GM23248 (cell line): ENCODE data around the gene ACAN. TPM values are rescaled to one million over a fixed set of nuclear protein-coding genes. Genes with fewer than 3 reads are reported as not detected.

Source experiments
- DNase-seq: peaks from one replicate; pipeline ENCODE4 v3.0.0-alpha.2; 2015
- H2AFZ ChIP-seq: fragments of 200-600 bp; sonication (generic); 2 replicates; pipeline ENCODE4 v1.6.1; 2016; ENCODE audit warnings: antibody characterized with exemption
- H3F3A ChIP-seq: fragments of 200-600 bp; sonication (generic); 2 replicates; pipeline ENCODE4 v1.6.1; 2016; ENCODE audit warnings: mild to moderate bottlenecking, antibody characterized with exemption, mixed run types; ENCODE audit not compliant: insufficient read depth
- H3K27ac ChIP-seq: fragments of 200-600 bp; sonication (generic); 2 replicates; pipeline ENCODE4 v1.5.1; 2016; ENCODE audit warnings: mild to moderate bottlenecking
- H3K27me3 ChIP-seq: fragments of 200-600 bp; sonication (generic); replicated peaks from 2 replicates; pipeline ENCODE4 v1.6.1; 2016; ENCODE audit warnings: mild to moderate bottlenecking; ENCODE audit not compliant: insufficient read depth
- H3K36me3 ChIP-seq: fragments of 200-600 bp; sonication (generic); 2 replicates; pipeline ENCODE4 v1.6.1; 2016; ENCODE audit warnings: low read depth, mild to moderate bottlenecking
- H3K4me1 ChIP-seq: fragments of 200-600 bp; sonication (generic); 2 replicates; pipeline ENCODE4 v1.6.1; 2016; ENCODE audit warnings: mild to moderate bottlenecking; ENCODE audit not compliant: insufficient read depth
- H3K4me2 ChIP-seq: fragments of 200-600 bp; sonication (generic); one replicate; pipeline ENCODE4 v1.6.1; 2016; ENCODE audit warnings: mild to moderate bottlenecking; ENCODE audit not compliant: unreplicated experiment
- H3K4me3 ChIP-seq: fragments of 200-600 bp; sonication (generic); 2 replicates; pipeline ENCODE4 v1.5.1; 2016; ENCODE audit warnings: mild to moderate bottlenecking
- H3K79me2 ChIP-seq: fragments of 200-600 bp; sonication (generic); 2 replicates; pipeline ENCODE4 v1.6.1; 2016; ENCODE audit warnings: mild to moderate bottlenecking; ENCODE audit not compliant: insufficient read depth
- H3K9ac ChIP-seq: fragments of 200-600 bp; sonication (generic); 2 replicates; pipeline ENCODE4 v1.6.1; 2016; ENCODE audit warnings: mild to moderate bottlenecking
- H3K9me2 ChIP-seq: fragments of 200-600 bp; sonication (generic); 2 replicates; pipeline ENCODE4 v1.6.1; 2016; ENCODE audit warnings: mixed run types, mild to moderate bottlenecking, moderate library complexity; ENCODE audit not compliant: insufficient read depth
- H3K9me3 ChIP-seq: fragments of 200-600 bp; sonication (generic); one replicate; pipeline ENCODE4 v1.6.1; 2017; ENCODE audit warnings: low read depth
- H4K20me1 ChIP-seq: fragments of 200-600 bp; sonication (generic); 2 replicates; pipeline ENCODE4 v1.6.0; 2016; ENCODE audit not compliant: insufficient read depth
- EZH2 ChIP-seq: fragments of 200-600 bp; sonication (generic); IDR thresholded peaks from 2 replicates; pipeline ENCODE4 v1.6.1; 2018; ENCODE audit warnings: antibody characterized with exemption, mild to moderate bottlenecking; ENCODE audit not compliant: insufficient read depth, poor library complexity, severe bottlenecking
- EZH2phosphoT487 ChIP-seq: fragments of 200-600 bp; sonication (generic); IDR thresholded peaks from 2 replicates; pipeline ENCODE4 v1.6.1; 2018; ENCODE audit warnings: antibody characterized with exemption, moderate library complexity, mild to moderate bottlenecking, low read depth; ENCODE audit not compliant: insufficient read depth
- WGBS, 2 experiments: methylation state at CpG; one replicate each; pipeline ENCODE4 v1.1.6; 2015 to 2017; ENCODE audit warnings: low lambda C conversion rate in 2 of 2, low coverage in 1 of 2; ENCODE audit errors: missing lambda C conversion rate in 2 of 2; 5-methylcytosine and 5-hydroxymethylcytosine counted together
- in situ Hi-C: fragments of 300-500 bp; cut with MboI; formaldehyde crosslinking; loops from 2 replicates; pipeline ENCODE4 v1.15.0; 2020
- polyA plus RNA-seq: library from polyadenylated mRNA; unstranded; fragments of >200 nt; fragmentation: Nextera tagmentation; extraction: Ambion mirVana; gene quantifications from 2 replicates; pipeline ENCODE4 v1.2.1, GENCODE V29; 2016
- total RNA-seq: library from RNA; depleted of rRNA; stranded (reverse); fragments of >200 nt; shearing (Covaris generic); gene quantifications from 2 replicates; pipeline ENCODE4 v1.2.3, GENCODE V29; 2014

The ACAN gene
- total and polyA plus RNA-seq, 2 experiments from 2014 or later = not detected

DNA sequence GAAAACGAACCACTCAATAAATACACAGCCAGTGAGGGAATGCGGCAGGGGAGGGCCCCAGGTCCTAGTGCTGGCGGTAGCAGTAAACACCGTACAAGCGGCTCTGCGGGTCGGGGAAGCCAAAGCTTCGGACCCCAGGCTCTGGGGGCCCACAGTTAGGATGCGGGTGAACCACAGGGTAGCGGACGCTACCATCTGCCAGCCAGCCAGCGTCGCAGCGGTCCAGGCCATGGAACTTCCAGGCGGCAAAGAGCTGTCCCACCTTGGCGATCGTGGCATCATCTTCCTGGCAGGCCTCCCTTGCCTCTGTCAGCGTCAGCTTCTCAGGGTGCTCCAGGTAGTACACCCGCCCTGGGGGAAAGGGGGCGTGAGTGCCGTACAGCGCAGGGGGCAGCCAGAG is 74.7 kb downstream of the ACAN start:
- Histone ChIP-seq H3F3A (no peaks in the 10 kb centered on the region), H3K4me2 (no peak overlapping the region), H3K9ac (no peak overlapping the region), H4K20me1 (no peaks in the 10 kb centered on the region), H3K9me2 (no peaks in the 10 kb centered on the region), H3K79me2 (no peaks in the 10 kb centered on the region), H3K36me3 (no peaks in the 10 kb centered on the region), H3K9me3 (no peaks in the 10 kb centered on the region), H3K27me3 (no peaks in the 10 kb centered on the region; the same call in 1 of the 2 replicates), H3K4me1 (peaks cover 6% of the 10 kb centered on the region; the same call in 1 of the 2 replicates), H3K4me3 (no peak overlapping the region), H2AFZ (no peak overlapping the region), H3K27ac (no peak overlapping the region)
- no peak for TF ChIP-seq EZH2
- no peak for TF ChIP-seq EZH2phosphoT487
- no peak for DNase-seq
- in situ Hi-C loops = no loop called here
- 81 to 86% methylated on average over 21 to 22 of the region's 22 CpGs for WGBS, 2 experiments

GRCh38 chr15:88878720-88879184 is 75.5 kb downstream of the ACAN start:
- Histone ChIP-seq H3K4me3 (no peak overlapping the region), H3K9me2 (no peaks in the 10 kb centered on the region), H3K9ac (no peak overlapping the region), H3K36me3 (no peaks in the 10 kb centered on the region), H3K79me2 (no peaks in the 10 kb centered on the region), H3K27me3 (no peaks in the 10 kb centered on the region; the same call in 1 of the 2 replicates), H3K4me2 (no peak overlapping the region), H3K9me3 (no peaks in the 10 kb centered on the region), H3K4me1 (peaks cover 9% of the 10 kb centered on the region; the same call in 1 of the 2 replicates), H3K27ac (no peak overlapping the region), H4K20me1 (no peaks in the 10 kb centered on the region), H2AFZ (no peak overlapping the region), H3F3A (no peaks in the 10 kb centered on the region)
- in situ Hi-C loops = no loop called here
- DNase-seq = peak; percentile 70
- WGBS, 2 experiments = 72 to 78% methylated on average over 18 of the region's 18 CpGs
- TF ChIP-seq EZH2 (no peak), EZH2phosphoT487 (no peak)

DNA sequence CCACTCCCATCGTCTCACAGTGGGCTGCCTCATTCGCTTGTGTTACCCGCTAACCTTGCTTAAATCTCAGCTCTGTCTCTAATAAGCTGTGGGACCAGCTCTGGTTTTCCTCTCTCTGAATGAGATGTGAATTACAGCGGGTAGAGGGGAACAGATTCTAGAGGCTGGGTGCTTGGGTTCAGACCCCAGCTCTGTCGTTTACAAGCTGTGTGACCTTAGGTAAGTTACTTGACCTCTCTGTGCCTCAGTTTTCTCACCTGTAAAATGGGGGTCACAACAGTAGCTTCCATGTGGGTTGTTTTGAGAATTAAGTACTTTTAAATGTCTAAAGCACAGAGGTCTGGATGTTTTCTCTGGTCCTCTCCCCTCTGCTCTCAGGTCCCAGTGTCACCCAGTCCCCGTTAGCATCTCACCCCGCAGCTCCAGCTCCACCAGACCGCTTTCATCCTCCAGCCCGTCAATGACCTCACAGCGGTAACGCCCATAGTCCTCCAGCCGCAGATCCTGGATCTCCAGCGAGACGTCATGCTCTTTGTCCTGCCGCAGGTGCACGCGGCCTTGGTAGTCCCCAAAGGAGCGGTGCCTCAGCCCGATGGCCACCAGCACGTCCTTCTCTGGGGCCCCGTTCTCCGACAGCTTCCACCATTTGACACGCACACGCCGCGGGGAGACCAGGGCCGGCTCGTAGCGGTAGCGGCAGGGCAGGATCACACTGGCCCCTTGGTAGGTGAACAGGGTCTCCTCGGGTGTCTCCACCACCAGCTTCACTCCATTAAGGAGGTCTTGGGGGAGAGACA is 77.9 kb downstream of the ACAN start:
- H3K4me3 ChIP-seq = no peak overlapping the region

DNA sequence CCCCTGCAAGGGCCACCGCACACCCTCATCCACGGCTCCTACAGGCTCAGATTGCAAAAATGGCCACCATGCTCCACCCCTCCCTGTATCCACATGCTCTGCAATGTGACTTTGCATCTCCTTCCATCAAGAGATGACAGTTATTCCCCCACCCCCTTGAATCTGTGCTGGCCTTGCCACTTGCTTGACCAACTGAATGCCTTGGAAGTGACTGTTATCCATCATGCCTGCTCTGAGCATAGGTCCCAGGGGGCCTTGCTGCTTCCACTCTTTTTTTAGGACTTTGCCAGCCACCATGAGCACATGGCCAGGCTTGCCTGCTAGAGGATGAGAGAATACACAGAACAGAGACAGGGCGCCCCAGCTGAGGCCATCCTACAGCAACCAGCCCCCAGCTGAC is 78.5 kb downstream of the ACAN start:
- H3K4me2 ChIP-seq = no peak overlapping the region
- H4K20me1 ChIP-seq = no peaks in the 10 kb centered on the region
- TF ChIP-seq EZH2 (no peak), EZH2phosphoT487 (no peak)
- no peak overlapping the region for H3K4me3 ChIP-seq
- no peak overlapping the region for H3K9ac ChIP-seq
- H3K9me3 ChIP-seq = no peaks in the 10 kb centered on the region
- 93 to 95% methylated on average over 3 of the region's 3 CpGs for WGBS, 2 experiments
- H3K27ac ChIP-seq = no peak overlapping the region
- H3K27me3 ChIP-seq = no peaks in the 10 kb centered on the region
- no peaks in the 10 kb centered on the region for H3K79me2 ChIP-seq
- in situ Hi-C loops = no loop called here
- peak; percentile 48 for DNase-seq
- H2AFZ ChIP-seq = no peak overlapping the region
- H3K9me2 ChIP-seq = no peaks in the 10 kb centered on the region
- H3F3A ChIP-seq = no peaks in the 10 kb centered on the region
- no peaks in the 10 kb centered on the region for H3K36me3 ChIP-seq
- H3K4me1 ChIP-seq = peaks cover 9% of the 10 kb centered on the region; the same call in 1 of the 2 replicates

More for the DNA sequence above, 77.9 kb downstream of the ACAN start:
- Histone ChIP-seq H2AFZ (no peak overlapping the region), H3K27me3 (no peaks in the 10 kb centered on the region), H4K20me1 (no peaks in the 10 kb centered on the region), H3F3A (no peaks in the 10 kb centered on the region), H3K27ac (no peak overlapping the region), H3K9me3 (no peaks in the 10 kb centered on the region), H3K36me3 (no peaks in the 10 kb centered on the region), H3K4me1 (peaks cover 9% of the 10 kb centered on the region; the same call in 1 of the 2 replicates), H3K79me2 (no peaks in the 10 kb centered on the region), H3K4me2 (no peak overlapping the region), H3K9me2 (no peaks in the 10 kb centered on the region), H3K9ac (no peak overlapping the region)
- WGBS, 2 experiments = 93% methylated on average over 31 of the region's 31 CpGs
- TF ChIP-seq EZH2 (no peak), EZH2phosphoT487 (no peak)
- no peak for DNase-seq
- in situ Hi-C loops = no loop called here
